ENCODE measurements around the gene BEAN1. TPM values are rescaled to one million over a fixed set of nuclear protein-coding genes. Genes with fewer than 3 reads are reported as not detected.

The BEAN1 gene
- total RNA-seq, 4 donors from 2014 or later: 0.23 to 0.50 TPM; not detected in 2

DNA sequence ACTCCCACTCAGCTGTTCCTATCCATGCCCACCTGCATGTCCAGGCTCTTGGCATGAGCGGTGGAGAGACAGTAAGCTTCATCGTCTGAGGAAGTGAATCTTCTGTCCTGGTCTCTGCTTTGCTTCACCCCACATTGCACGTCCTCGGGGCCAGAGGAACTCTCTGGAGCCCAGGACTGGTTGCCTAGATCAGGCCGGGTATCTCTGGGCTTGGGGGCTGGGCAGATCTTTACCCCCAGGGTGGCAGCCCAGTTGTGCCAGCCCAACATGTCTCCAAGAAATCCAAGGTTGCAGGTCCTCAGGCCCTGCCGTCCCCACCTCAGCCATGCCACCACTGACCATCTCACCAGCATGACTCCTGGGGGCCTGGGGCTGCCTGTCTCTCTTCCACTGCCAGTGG is 58.3 kb downstream of the BEAN1 start:
- Histone ChIP-seq H3K4me1 (peaks cover 12 to 22% (median 21%) of the 10 kb centered on the region in 4 donors), H3K9me3 (no peaks in the 10 kb centered on the region), H3K36me3 (peaks cover 0 to 7% (median 0%) of the 10 kb centered on the region in 4 donors), H3K27ac (replicated peaks in 1 of 4) (no peak overlapping the region), H3K27me3 (no peaks in the 10 kb centered on the region), H3K4me3 (no peak overlapping the region)
- intact Hi-C loops (cut with DNase I): loop anchor here (5.0 kb wide), 1 partner anchor 122 kb away; no protein-coding TSS in a partner anchor
- TF ChIP-seq POLR2A (IDR thresholded peaks at IDR 0.05; ENCODE audit: low read depth) (no peak), EP300 (IDR thresholded peaks at IDR 0.05) (no peak), POLR2AphosphoS5 (IDR thresholded peaks at IDR 0.05) (no peak)
- DNase-seq (ENCODE audit: extremely low spot score): no peak
- WGBS: 69% methylated on average over 4 of the region's 6 CpGs

DNA sequence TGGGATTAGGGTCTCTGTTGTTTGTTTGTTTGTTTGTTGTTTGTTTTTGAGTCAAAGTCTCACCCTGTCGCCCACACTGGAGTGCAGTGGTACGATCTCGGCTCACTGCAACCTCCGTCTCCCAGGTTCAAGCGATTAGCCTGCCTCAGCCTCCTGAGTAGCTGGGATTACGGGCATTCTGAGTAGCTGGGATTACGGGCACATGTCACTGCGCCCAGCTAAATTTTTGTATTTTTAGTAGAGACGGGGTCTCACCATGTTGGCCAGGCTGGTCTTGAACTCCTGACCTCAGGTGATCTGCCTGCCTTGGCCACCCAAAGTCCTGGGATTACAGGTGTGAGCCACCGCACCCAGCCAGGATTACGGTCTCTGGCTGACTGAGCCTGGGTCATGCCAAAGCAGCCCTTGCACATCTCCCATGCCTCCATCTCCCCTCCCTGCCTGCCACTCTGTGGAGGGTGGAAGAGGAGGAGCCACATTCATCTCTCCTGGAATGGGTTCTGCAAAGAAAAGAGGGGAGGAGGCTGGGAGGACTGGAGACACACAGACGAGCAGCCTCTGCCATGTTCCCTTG is 59.2 kb downstream of the BEAN1 start:
- TF ChIP-seq, protein P1, sequence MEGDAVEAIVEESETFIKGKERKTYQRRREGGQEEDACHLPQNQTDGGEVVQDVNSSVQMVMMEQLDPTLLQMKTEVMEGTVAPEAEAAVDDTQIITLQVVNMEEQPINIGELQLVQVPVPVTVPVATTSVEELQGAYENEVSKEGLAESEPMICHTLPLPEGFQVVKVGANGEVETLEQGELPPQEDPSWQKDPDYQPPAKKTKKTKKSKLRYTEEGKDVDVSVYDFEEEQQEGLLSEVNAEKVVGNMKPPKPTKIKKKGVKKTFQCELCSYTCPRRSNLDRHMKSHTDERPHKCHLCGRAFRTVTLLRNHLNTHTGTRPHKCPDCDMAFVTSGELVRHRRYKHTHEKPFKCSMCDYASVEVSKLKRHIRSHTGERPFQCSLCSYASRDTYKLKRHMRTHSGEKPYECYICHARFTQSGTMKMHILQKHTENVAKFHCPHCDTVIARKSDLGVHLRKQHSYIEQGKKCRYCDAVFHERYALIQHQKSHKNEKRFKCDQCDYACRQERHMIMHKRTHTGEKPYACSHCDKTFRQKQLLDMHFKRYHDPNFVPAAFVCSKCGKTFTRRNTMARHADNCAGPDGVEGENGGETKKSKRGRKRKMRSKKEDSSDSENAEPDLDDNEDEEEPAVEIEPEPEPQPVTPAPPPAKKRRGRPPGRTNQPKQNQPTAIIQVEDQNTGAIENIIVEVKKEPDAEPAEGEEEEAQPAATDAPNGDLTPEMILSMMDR (IDR thresholded peaks at IDR 0.05): no peak
- TF ChIP-seq POLR2AphosphoS5 (IDR thresholded peaks at IDR 0.05) (no peak), POLR2A (IDR thresholded peaks at IDR 0.05; ENCODE audit: low read depth) (no peak), EP300 (IDR thresholded peaks at IDR 0.05) (no peak)
- intact Hi-C loops (cut with DNase I): loop anchor here (5.0 kb wide), 1 partner anchor 121 kb away; no protein-coding TSS in a partner anchor
- no peaks in the 10 kb centered on the region for H3K27me3 ChIP-seq
- no peak overlapping the region for H3K4me3 ChIP-seq
- H3K4me1 ChIP-seq: peaks cover 12 to 22% (median 21%) of the 10 kb centered on the region in 4 donors
- WGBS: 91% methylated on average over 12 of the region's 12 CpGs
- no peak for DNase-seq (ENCODE audit: extremely low spot score)
- peak overlapping the region; percentile 52 to 57 (median 54) for H3K27ac ChIP-seq (replicated peaks in 1 of 4)
- no peaks in the 10 kb centered on the region for H3K9me3 ChIP-seq
- H3K36me3 ChIP-seq: peaks cover 0 to 7% (median 0%) of the 10 kb centered on the region in 4 donors

DNA sequence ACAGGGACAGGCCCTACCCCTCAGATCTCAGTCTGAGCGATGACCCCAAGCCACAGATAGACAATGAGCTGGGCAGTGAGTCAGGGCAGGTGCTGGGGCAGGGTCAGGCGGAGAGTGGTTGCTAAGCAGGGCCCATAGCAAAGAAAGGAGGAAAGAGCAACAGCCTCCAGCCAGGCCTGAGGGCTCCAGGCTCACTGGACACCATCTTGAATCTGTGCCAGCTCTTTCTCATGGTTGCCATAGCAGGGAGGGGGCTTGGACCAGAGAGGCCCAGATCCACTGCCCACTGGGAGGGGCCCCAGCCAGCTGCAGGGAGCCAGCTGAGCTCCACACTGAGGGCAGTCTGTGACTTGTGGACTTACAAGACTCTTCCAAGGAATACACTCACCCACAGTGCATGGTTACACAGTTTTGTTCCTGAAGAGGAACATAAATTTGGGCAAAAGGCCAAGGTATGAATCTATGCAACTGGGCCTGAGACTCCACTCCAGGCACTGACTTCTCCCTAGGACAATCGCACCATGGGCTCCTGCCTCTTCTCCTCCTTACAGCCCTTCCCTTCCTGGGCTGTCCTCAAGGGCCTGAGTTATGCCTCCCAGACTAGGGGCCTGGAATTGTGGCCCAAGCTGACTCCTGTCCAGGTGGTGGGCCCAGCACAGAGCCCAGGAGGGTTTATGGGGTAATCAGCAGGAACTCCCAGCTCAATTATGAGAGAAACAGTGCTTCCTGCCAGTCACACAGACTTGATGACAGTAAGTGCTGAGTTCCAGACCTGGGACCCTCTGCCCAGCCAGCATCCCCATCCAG is 59.9 kb downstream of the BEAN1 start:
- WGBS: 59% methylated on average over 3 of the region's 3 CpGs
- DNase-seq (ENCODE audit: extremely low spot score): no peak
- H3K27me3 ChIP-seq: no peaks in the 10 kb centered on the region
- no peaks in the 10 kb centered on the region for H3K9me3 ChIP-seq
- H3K4me3 ChIP-seq: no peak overlapping the region
- peaks cover 0 to 7% (median 0%) of the 10 kb centered on the region in 4 donors for H3K36me3 ChIP-seq
- TF ChIP-seq, protein P1 (IDR thresholded peaks at IDR 0.05): no peak
- TF ChIP-seq EP300 (IDR thresholded peaks at IDR 0.05): no peak
- TF ChIP-seq POLR2A (IDR thresholded peaks at IDR 0.05; ENCODE audit: low read depth): no peak
- TF ChIP-seq POLR2AphosphoS5 (IDR thresholded peaks at IDR 0.05): no peak
- intact Hi-C loops (cut with DNase I): loop anchor here (5.0 kb wide), 1 partner anchor 120 kb away; no protein-coding TSS in a partner anchor
- peak overlapping the region; percentile 52 to 57 (median 54) for H3K27ac ChIP-seq (replicated peaks in 1 of 4)
- H3K4me1 ChIP-seq: peaks cover 12 to 22% (median 21%) of the 10 kb centered on the region in 4 donors

DNA sequence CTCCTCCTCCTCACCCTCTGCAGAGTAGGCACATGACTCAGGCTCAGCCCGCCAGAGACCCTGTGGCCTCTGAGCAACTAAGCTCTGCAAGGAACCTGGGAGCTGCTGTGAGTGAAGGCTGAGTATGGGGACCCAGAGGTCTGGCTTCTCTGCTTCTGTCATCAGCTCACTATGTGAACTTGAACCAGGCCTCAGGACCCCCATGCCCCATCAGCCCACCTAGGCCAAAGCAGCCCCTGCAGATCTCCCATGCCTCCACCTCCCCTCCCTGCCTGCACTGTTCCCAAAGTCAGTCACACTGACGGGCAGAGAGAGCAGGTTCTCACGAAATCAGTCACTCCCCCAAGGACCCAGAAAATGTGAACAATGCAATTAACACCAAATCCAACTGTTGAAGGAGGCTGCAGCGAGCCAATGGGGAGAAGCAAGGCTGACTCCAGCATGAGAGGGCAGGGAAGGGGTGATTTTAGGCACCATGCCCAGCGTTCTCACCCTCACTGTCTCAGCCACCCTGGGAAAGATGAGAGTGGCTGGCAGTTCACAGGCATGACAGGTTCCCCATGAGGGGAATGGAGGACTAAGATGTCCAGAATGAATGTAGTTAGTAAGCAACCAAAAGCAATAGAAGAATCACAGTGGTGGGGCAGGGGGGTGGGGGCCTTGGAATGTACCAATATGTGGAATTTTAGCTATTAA is 60.6 kb downstream of the BEAN1 start:
- H3K27ac ChIP-seq (replicated peaks in 1 of 4): peak overlapping the region; percentile 52 to 57 (median 54)
- no peak for DNase-seq (ENCODE audit: extremely low spot score)
- 67% methylated on average over 5 of the region's 5 CpGs for WGBS

More for the DNA sequence above, 60.6 kb downstream of the BEAN1 start:
- peaks cover 12 to 22% (median 21%) of the 10 kb centered on the region in 4 donors for H3K4me1 ChIP-seq
- H3K9me3 ChIP-seq: no peaks in the 10 kb centered on the region
- H3K4me3 ChIP-seq: no peak overlapping the region
- intact Hi-C loops (cut with DNase I): loop anchor here (5.0 kb wide), 1 partner anchor 120 kb away; no protein-coding TSS in a partner anchor
- H3K36me3 ChIP-seq: peaks cover 0 to 8% (median 0%) of the 10 kb centered on the region in 4 donors
- no peaks in the 10 kb centered on the region for H3K27me3 ChIP-seq
- TF ChIP-seq, protein P1 (IDR thresholded peaks at IDR 0.05): no peak
- TF ChIP-seq POLR2A (IDR thresholded peaks at IDR 0.05; ENCODE audit: low read depth) (no peak), POLR2AphosphoS5 (IDR thresholded peaks at IDR 0.05) (no peak), EP300 (IDR thresholded peaks at IDR 0.05) (no peak)
